Nephron (organoid): ENCODE measurements around the gene MORF4L1.
"Not testable (repeated sequence)": the region's sequence is repeated elsewhere in the genome, so short reads cannot be mapped to it uniquely, and the experiment has no call there.

Experiments
- H3K27ac Mint-ChIP-seq, 3 experiments: 2 replicates each; pipeline ENCODE4 v1.8.0; 2020; ENCODE audit warnings: mixed read lengths in 3 of 3, mild to moderate bottlenecking in 2 of 3, moderate library complexity in 1 of 3
- H3K27me3 Mint-ChIP-seq: 2 replicates; pipeline ENCODE4 v1.8.0; 2021; ENCODE audit warnings: low read depth, mild to moderate bottlenecking, moderate library complexity, mixed read lengths
- H3K36me3 Mint-ChIP-seq: 2 replicates; pipeline ENCODE4 v1.8.0; 2020; ENCODE audit warnings: low read depth, mixed read lengths
- H3K4me1 Mint-ChIP-seq: 2 replicates; pipeline ENCODE4 v1.8.0; 2020; ENCODE audit warnings: mixed read lengths
- H3K4me3 Mint-ChIP-seq, 3 experiments: 2 replicates each; pipeline ENCODE4 v1.8.0; 2020; ENCODE audit warnings: mild to moderate bottlenecking in 3 of 3, mixed read lengths in 3 of 3, moderate library complexity in 2 of 3
- H3K9me3 Mint-ChIP-seq: 2 replicates; pipeline ENCODE4 v1.8.0; 2020; ENCODE audit warnings: mixed read lengths
- TF ChIP-seq, protein P1 (sequence below), 3 experiments: fragments of 200-600 bp; sonication (generic); IDR thresholded peaks; one replicate each; pipeline ENCODE4 v1.5.0; 2021; ENCODE audit warnings: antibody characterized with exemption in 3 of 3; ENCODE audit not compliant: unreplicated experiment in 3 of 3

MORF4L1 gene

DNA sequence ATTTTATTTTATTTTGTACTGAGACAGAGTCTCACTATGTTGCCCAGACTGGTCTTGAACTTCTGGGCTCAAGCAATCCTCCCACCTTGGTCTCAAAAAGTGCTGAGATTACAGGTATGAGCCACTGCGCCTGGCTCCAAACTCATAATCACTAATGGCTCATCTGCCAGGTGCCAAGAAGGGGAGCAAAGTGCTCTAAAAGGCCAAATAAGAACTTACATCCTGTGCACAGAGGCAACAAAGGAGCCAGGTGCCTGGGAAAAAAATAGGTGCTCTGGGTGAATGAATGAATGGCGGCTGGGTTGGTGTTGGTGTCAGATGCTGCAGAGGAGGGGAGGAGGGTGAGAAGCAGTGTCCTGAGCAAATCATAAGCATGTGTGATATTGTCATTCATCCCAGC is 35.6 kb upstream of the MORF4L1 start:
- no peaks in the 10 kb centered on the region for H3K9me3 Mint-ChIP-seq
- no peak overlapping the region for H3K27ac Mint-ChIP-seq
- no peak overlapping the region for H3K4me3 Mint-ChIP-seq
- no peaks in the 10 kb centered on the region for H3K36me3 Mint-ChIP-seq
- H3K27me3 Mint-ChIP-seq: no peaks in the 10 kb centered on the region
- peaks cover 24% of the 10 kb centered on the region for H3K4me1 Mint-ChIP-seq
- TF ChIP-seq, protein P1, sequence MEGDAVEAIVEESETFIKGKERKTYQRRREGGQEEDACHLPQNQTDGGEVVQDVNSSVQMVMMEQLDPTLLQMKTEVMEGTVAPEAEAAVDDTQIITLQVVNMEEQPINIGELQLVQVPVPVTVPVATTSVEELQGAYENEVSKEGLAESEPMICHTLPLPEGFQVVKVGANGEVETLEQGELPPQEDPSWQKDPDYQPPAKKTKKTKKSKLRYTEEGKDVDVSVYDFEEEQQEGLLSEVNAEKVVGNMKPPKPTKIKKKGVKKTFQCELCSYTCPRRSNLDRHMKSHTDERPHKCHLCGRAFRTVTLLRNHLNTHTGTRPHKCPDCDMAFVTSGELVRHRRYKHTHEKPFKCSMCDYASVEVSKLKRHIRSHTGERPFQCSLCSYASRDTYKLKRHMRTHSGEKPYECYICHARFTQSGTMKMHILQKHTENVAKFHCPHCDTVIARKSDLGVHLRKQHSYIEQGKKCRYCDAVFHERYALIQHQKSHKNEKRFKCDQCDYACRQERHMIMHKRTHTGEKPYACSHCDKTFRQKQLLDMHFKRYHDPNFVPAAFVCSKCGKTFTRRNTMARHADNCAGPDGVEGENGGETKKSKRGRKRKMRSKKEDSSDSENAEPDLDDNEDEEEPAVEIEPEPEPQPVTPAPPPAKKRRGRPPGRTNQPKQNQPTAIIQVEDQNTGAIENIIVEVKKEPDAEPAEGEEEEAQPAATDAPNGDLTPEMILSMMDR (IDR thresholded peaks at IDR 0.05; ENCODE audit: unreplicated experiment in 3 of 3): no peak

DNA sequence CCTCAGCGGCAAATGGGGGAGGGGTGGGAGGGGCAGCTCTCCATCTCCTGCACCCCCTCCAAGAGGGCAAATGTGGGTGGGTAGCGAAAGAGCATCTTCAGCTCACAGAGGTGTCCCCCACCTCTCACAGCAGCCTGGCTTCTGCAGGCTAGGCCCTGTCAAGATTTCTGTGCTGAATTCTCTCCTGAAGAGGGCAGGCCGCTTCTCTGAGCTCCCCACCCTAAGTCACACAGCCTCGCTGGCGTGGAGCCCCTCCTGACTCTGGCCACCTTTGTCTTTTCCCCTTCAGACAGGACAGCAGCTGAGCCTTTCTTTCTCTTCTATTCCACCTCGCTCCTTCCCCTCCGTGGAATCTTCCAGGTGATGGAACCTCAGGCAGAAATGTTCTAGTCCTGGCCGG is 35.1 kb upstream of the MORF4L1 start:
- TF ChIP-seq, protein P1 (IDR thresholded peaks at IDR 0.05; ENCODE audit: unreplicated experiment in 3 of 3): no peak
- Mint-ChIP-seq H3K36me3 (no peaks in the 10 kb centered on the region), H3K9me3 (no peaks in the 10 kb centered on the region), H3K4me1 (peaks cover 24% of the 10 kb centered on the region), H3K4me3 (no peak overlapping the region), H3K27ac (no peak overlapping the region), H3K27me3 (no peaks in the 10 kb centered on the region)

DNA sequence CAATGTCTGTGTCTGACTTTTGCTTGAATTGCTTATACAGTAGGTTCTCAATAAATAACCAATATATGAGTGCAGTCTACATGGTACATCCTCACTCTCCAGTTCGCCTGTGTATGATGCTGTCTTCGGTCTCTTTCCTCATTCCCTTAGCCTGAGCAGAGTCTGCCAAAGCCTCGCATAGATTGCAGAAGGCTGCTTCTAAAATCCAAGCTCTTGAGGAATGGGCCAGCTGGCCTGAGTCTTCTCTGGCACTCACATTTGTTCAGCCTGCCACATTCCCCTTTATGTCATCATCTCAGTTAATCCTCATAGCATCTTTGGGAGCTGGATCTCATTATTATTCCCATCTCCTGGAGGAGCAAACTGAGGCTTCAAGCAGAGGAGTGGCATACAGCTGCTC is 34.2 kb upstream of the MORF4L1 start:
- TF ChIP-seq, protein P1 (IDR thresholded peaks at IDR 0.05; ENCODE audit: unreplicated experiment in 3 of 3): no peak
- Mint-ChIP-seq H3K27ac (peak overlapping the region; percentile 3 to 74 (median 35)), H3K36me3 (no peaks in the 10 kb centered on the region), H3K9me3 (no peaks in the 10 kb centered on the region), H3K27me3 (no peaks in the 10 kb centered on the region), H3K4me1 (peaks cover 24% of the 10 kb centered on the region), H3K4me3 (no peak overlapping the region)

DNA sequence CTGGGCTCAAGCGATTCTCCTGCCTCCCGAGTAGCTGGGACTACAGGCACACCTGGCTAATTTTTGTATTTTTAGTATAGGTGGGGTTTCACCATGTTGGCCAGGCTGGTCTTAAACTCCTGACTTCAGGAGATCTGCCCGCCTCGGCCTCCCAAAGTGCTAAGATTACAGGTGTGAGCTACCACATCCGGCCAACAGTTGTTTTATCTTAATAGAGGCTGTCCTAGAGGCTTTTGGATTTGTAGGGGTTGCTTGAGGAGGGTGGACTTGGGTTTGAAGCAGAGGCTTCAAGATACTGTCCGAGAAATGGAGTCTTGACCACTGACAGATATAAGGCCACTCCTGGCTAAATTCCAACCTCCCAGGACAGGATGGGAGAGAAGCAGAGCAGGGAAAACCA is 33.5 kb upstream of the MORF4L1 start:
- Mint-ChIP-seq H3K4me3 (peak overlapping the region in 1 of 3 experiments; percentile 33), H3K4me1 (peaks cover 24% of the 10 kb centered on the region), H3K27ac (peak overlapping the region; percentile 56 to 97 (median 92))
- not testable (repeated sequence) for H3K9me3 Mint-ChIP-seq, H3K27me3 Mint-ChIP-seq, H3K36me3 Mint-ChIP-seq

DNA sequence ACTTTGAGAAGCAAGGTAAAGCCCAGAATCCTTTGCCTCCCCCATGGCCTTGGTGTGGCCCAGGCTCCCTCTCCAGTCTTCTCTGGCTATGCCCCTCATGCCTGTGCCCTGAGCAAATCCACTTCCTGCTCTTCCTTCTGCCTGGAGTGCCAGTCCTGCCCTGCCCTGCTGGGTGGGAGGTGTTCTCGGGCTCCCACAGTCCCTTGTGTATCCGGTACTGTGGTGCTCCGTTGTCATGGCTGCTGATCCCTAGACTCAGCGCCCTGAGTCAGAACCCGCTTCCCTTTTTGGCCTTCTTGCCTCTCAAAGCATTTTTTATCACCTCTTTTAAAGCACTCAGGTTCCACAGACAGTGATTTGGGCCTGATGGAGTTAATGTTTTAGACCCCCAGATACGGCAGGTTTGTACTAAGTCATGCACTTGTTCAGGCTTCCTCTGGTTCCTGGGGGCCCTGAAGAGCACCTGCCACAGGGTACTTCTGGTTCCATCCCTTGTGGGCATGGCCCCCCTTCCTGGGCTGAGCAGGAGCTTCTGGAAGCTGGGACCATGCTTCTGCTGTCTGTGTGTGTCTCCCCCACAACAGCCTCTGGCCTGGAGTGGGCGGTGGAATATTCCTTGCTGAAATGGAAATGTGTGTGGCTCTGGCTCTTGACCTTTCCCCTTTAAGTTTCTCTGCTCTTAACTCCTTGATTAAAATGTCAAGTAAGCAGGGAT is 31.9 kb upstream of the MORF4L1 start:
- peaks cover 24% of the 10 kb centered on the region for H3K4me1 Mint-ChIP-seq
- H3K27ac Mint-ChIP-seq: peak overlapping the region in 2 of 3 experiments; percentile 77 to 83
- H3K9me3 Mint-ChIP-seq: no peaks in the 10 kb centered on the region
- no peak overlapping the region for H3K4me3 Mint-ChIP-seq
- no peaks in the 10 kb centered on the region for H3K27me3 Mint-ChIP-seq
- H3K36me3 Mint-ChIP-seq: no peaks in the 10 kb centered on the region
- TF ChIP-seq, protein P1 (IDR thresholded peaks at IDR 0.05; ENCODE audit: unreplicated experiment in 3 of 3): no peak

DNA sequence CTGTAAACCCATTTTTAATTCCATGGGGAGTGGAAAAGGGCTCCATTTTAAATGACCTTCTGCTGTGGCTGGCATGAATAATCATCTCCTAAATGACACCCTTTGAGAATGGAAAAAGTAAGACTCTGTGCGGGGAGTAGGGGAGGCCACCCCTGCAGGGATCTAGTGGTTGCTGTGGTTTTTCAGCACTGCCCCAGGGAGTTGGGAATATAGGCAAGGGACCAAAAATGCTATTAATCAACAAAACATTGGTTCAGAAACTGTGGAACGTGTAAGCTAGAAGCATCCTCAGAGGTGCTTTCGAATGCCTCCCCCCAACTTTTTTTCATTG is 31.3 kb upstream of the MORF4L1 start:
- Mint-ChIP-seq H3K36me3 (no peaks in the 10 kb centered on the region), H3K27ac (peak overlapping the region in 2 of 3 experiments; percentile 77 to 83), H3K27me3 (no peaks in the 10 kb centered on the region), H3K4me1 (peaks cover 24% of the 10 kb centered on the region), H3K9me3 (no peaks in the 10 kb centered on the region), H3K4me3 (no peak overlapping the region)
- TF ChIP-seq, protein P1 (IDR thresholded peaks at IDR 0.05; ENCODE audit: unreplicated experiment in 3 of 3): no peak
